Activated CD8-positive, alpha-beta memory T cell treated with anti-CD3 and anti-CD28 coated beads, Interleukin-2, amount 10 ng/mL, durations not matched to agents 7 days and 5 days (primary cell): Measurements from ENCODE around the gene DNHD1. TPM values are rescaled to one million over a fixed set of nuclear protein-coding genes. Genes with fewer than 3 reads are reported as not detected.

ENCODE experiments used
- ATAC-seq: fragments of 150-1000 bp; cut with Tn5 transposase; one replicate; pipeline ENCODE4 v1.10.0; 2021; ENCODE audit warnings: moderate library complexity
- CTCF ChIA-PET: fragments of 350-600 bp; sonication (Branson Sonifier 250); formaldehyde crosslinking; loops from one replicate; lab custom pipeline; 2021; ENCODE audit warnings: antibody characterized with exemption; lab: Charles Lee
- DNase-seq: peaks from one replicate; pipeline ENCODE4 v3.0.0-alpha.2; 2020
- H3K27ac Mint-ChIP-seq: one replicate; pipeline ENCODE4 v1.8.0; 2021; ENCODE audit warnings: mild to moderate bottlenecking, mixed read lengths
- H3K27me3 Mint-ChIP-seq: one replicate; pipeline ENCODE4 v1.8.0; 2021; ENCODE audit warnings: mixed read lengths
- H3K36me3 Mint-ChIP-seq: one replicate; pipeline ENCODE4 v1.8.0; 2021; ENCODE audit warnings: mild to moderate bottlenecking, mixed read lengths
- H3K4me1 Mint-ChIP-seq: one replicate; pipeline ENCODE4 v1.8.0; 2021; ENCODE audit warnings: mixed read lengths
- H3K4me3 Mint-ChIP-seq: one replicate; pipeline ENCODE4 v1.8.0; 2021; ENCODE audit warnings: mild to moderate bottlenecking, moderate library complexity, mixed read lengths
- H3K9me3 Mint-ChIP-seq: one replicate; pipeline ENCODE4 v1.8.0; 2022; ENCODE audit warnings: low read depth, mixed read lengths
- total RNA-seq, 2 experiments: library from RNA; stranded (reverse); gene quantifications; one replicate each; pipeline ENCODE4 v1.2.3, GENCODE V29; 2021

The DNHD1 gene
- 10 to 100 TPM; 17.4 to 25.3 TPM for total RNA-seq

- Mint-ChIP-seq H3K4me3 (no peak within 1 kb of the TSS), H3K4me1 (peaks cover 8% of the 10 kb centered on the region), H3K9me3 (no peaks in the 10 kb centered on the region), H3K36me3 (peaks cover 20% of the 10 kb centered on the region), H3K27me3 (no peaks in the 10 kb centered on the region), H3K27ac (no peak within 1 kb of the TSS)
- CTCF ChIA-PET, result interaction anchor here (1.0 kb wide), 1 partner anchor 134 kb away, joined by 3 read pairs; no protein-coding TSS in a partner anchor
- no peak for DNase-seq
- no peak for ATAC-seq
Observed at GRCh38 chr11:6497069-6497839, at the start of gene DNHD1. TSS of gene DNHD1 (plus strand) at chr11:6497280. CDS start at chr11:6498216, 936 bp downstream.

- Mint-ChIP-seq H3K27me3 (no peaks in the 10 kb centered on the region), H3K27ac (no peak overlapping the region), H3K4me3 (no peak overlapping the region), H3K36me3 (no peaks in the 10 kb centered on the region), H3K4me1 (no peaks in the 10 kb centered on the region), H3K9me3 (no peaks in the 10 kb centered on the region)
- ATAC-seq (no peak), DNase-seq (no peak)
- CTCF ChIA-PET, result interaction anchor here (1.1 to 15.2 kb wide), 3 partner anchors 66 to 257 kb away, joined by 3 to 571 read pairs (median 3); partner anchors contain the start of gene SMPD1
Observed at GRCh38 chr11:6448574-6448973, 48.5 kb upstream of the DNHD1 start.

GRCh38 chr11:6452219-6452618 lies 44.9 kb upstream of the DNHD1 start:
- Mint-ChIP-seq H3K4me3 (no peak overlapping the region), H3K4me1 (no peaks in the 10 kb centered on the region), H3K27ac (no peak overlapping the region), H3K27me3 (no peaks in the 10 kb centered on the region), H3K9me3 (no peaks in the 10 kb centered on the region), H3K36me3 (no peaks in the 10 kb centered on the region)
- CTCF ChIA-PET, result interaction anchor here (0.8 to 2.5 kb wide), 3 partner anchors 8 to 74 kb away, joined by 3 to 17 read pairs (median 3); no protein-coding TSS in a partner anchor
- ATAC-seq (no peak), DNase-seq (no peak)

- Mint-ChIP-seq H3K4me3 (no peak overlapping the region), H3K27me3 (no peaks in the 10 kb centered on the region), H3K27ac (no peak overlapping the region), H3K36me3 (no peaks in the 10 kb centered on the region), H3K9me3 (no peaks in the 10 kb centered on the region), H3K4me1 (no peaks in the 10 kb centered on the region)
- no peak for ATAC-seq
- CTCF ChIA-PET, result interaction anchor here (0.8 to 2.5 kb wide), 5 partner anchors 9 to 202 kb away, joined by 3 to 17 read pairs (median 3); no protein-coding TSS in a partner anchor
- DNase-seq, result no peak
Observed at GRCh38 chr11:6453152-6453551, 43.9 kb upstream of the DNHD1 start.

- no peak for DNase-seq
- CTCF ChIA-PET, result interaction anchor here (1.0 to 2.3 kb wide), 2 partner anchors 12 to 77 kb away, joined by 3 to 16 read pairs; no protein-coding TSS in a partner anchor
- no peaks in the 10 kb centered on the region for H3K27me3 Mint-ChIP-seq
Observed at GRCh38 chr11:6455070-6455469, 42.0 kb upstream of the DNHD1 start.

GRCh38 chr11:6456361-6457073 lies 40.6 kb upstream of the DNHD1 start:
- H3K27ac Mint-ChIP-seq, result no peak overlapping the region
- no peak for DNase-seq
- no peak overlapping the region for H3K4me3 Mint-ChIP-seq
- no peaks in the 10 kb centered on the region for H3K36me3 Mint-ChIP-seq
- no peaks in the 10 kb centered on the region for H3K27me3 Mint-ChIP-seq
- ATAC-seq, result no peak
- no peaks in the 10 kb centered on the region for H3K9me3 Mint-ChIP-seq
- CTCF ChIA-PET, result interaction anchor here (1.5 to 2.3 kb wide), 2 partner anchors 14 to 78 kb away, joined by 5 to 16 read pairs; no protein-coding TSS in a partner anchor
- H3K4me1 Mint-ChIP-seq, result no peaks in the 10 kb centered on the region

More at GRCh38 chr11:6455070-6455469, 42.0 kb upstream of the DNHD1 start:
- Mint-ChIP-seq H3K9me3 (no peaks in the 10 kb centered on the region), H3K4me1 (no peaks in the 10 kb centered on the region), H3K27ac (no peak overlapping the region), H3K36me3 (no peaks in the 10 kb centered on the region), H3K4me3 (no peak overlapping the region)
- no peak for ATAC-seq

- Mint-ChIP-seq H3K4me3 (no peak overlapping the region), H3K4me1 (no peaks in the 10 kb centered on the region), H3K36me3 (no peaks in the 10 kb centered on the region), H3K9me3 (no peaks in the 10 kb centered on the region), H3K27me3 (no peaks in the 10 kb centered on the region), H3K27ac (no peak overlapping the region)
- CTCF ChIA-PET, result interaction anchor here (1.5 kb wide), 1 partner anchor 79 kb away, joined by 5 read pairs; no protein-coding TSS in a partner anchor
- no peak for DNase-seq
- ATAC-seq, result no peak
Observed at GRCh38 chr11:6457581-6458320, 39.3 kb upstream of the DNHD1 start.

GRCh38 chr11:6458352-6459098 lies 38.6 kb upstream of the DNHD1 start:
- Mint-ChIP-seq H3K36me3 (no peaks in the 10 kb centered on the region), H3K27me3 (no peaks in the 10 kb centered on the region), H3K9me3 (no peaks in the 10 kb centered on the region), H3K4me3 (no peak overlapping the region), H3K27ac (no peak overlapping the region), H3K4me1 (no peaks in the 10 kb centered on the region)
- DNase-seq (no peak), ATAC-seq (no peak)
- CTCF ChIA-PET, result interaction anchor here (0.9 to 1.1 kb wide), 2 partner anchors 15 to 47 kb away, joined by 3 to 4 read pairs; no protein-coding TSS in a partner anchor

- H3K4me1 Mint-ChIP-seq, result no peaks in the 10 kb centered on the region
- H3K4me3 Mint-ChIP-seq, result no peak overlapping the region
- DNase-seq (no peak), ATAC-seq (no peak)
- no peaks in the 10 kb centered on the region for H3K36me3 Mint-ChIP-seq
- no peaks in the 10 kb centered on the region for H3K9me3 Mint-ChIP-seq
- H3K27ac Mint-ChIP-seq, result no peak overlapping the region
- no peaks in the 10 kb centered on the region for H3K27me3 Mint-ChIP-seq
- CTCF ChIA-PET, result interaction anchor here (0.9 to 1.1 kb wide), 3 partner anchors 16 to 96 kb away, joined by 3 to 4 read pairs (median 4); no protein-coding TSS in a partner anchor
Observed at GRCh38 chr11:6459099-6459450, 38.0 kb upstream of the DNHD1 start.

GRCh38 chr11:6468712-6469495 lies 28.2 kb upstream of the DNHD1 start:
- H3K27ac Mint-ChIP-seq, result no peak overlapping the region
- DNase-seq, result no peak
- H3K4me1 Mint-ChIP-seq, result peaks cover 12% of the 10 kb centered on the region
- no peaks in the 10 kb centered on the region for H3K36me3 Mint-ChIP-seq
- CTCF ChIA-PET, result interaction anchor here (0.8 to 2.2 kb wide), 7 partner anchors 12 to 106 kb away, joined by 3 to 11 read pairs (median 3); partner anchors contain the start of genes ARFIP2 and TIMM10B
- ATAC-seq, result no peak
- H3K9me3 Mint-ChIP-seq, result no peaks in the 10 kb centered on the region
- H3K27me3 Mint-ChIP-seq, result peaks cover 8% of the 10 kb centered on the region
- H3K4me3 Mint-ChIP-seq, result no peak overlapping the region

GRCh38 chr11:6469599-6469998 lies 27.5 kb upstream of the DNHD1 start:
- CTCF ChIA-PET, result interaction anchor here (1.0 to 2.2 kb wide), 3 partner anchors 12 to 90 kb away, joined by 3 to 11 read pairs (median 4); partner anchors contain the start of genes ARFIP2 and TIMM10B
- no peak overlapping the region for H3K27ac Mint-ChIP-seq

More at GRCh38 chr11:6469599-6469998, 27.5 kb upstream of the DNHD1 start:
- DNase-seq (no peak), ATAC-seq (no peak)
- Mint-ChIP-seq H3K4me1 (peaks cover 12% of the 10 kb centered on the region), H3K4me3 (no peak overlapping the region), H3K36me3 (no peaks in the 10 kb centered on the region), H3K27me3 (peaks cover 8% of the 10 kb centered on the region), H3K9me3 (no peaks in the 10 kb centered on the region)
